Left ventricle myocardium inferior (tissue), 1 donor: ENCODE results near the gene GRPEL1. TPM values are rescaled to one million over a fixed set of nuclear protein-coding genes. Genes with fewer than 3 reads are reported as not detected.

Experiments
- DNase-seq: peaks from one replicate; pipeline ENCODE4 v3.0.0-alpha.2; 2020
- H3K27ac ChIP-seq: fragments of 200-600 bp; replicated peaks from 2 replicates; pipeline ENCODE4 v1.8.0; 2021
- H3K27me3 ChIP-seq: fragments of 200-600 bp; 2 replicates; pipeline ENCODE4 v1.8.0; 2021; ENCODE audit warnings: low read depth
- H3K36me3 ChIP-seq: fragments of 200-600 bp; 2 replicates; pipeline ENCODE4 v1.8.0; 2021
- H3K4me1 ChIP-seq: fragments of 200-600 bp; 2 replicates; pipeline ENCODE4 v1.8.0; 2021
- H3K4me3 ChIP-seq: fragments of 200-600 bp; 2 replicates; pipeline ENCODE4 v1.8.0; 2021; ENCODE audit warnings: mild to moderate bottlenecking, moderate library complexity
- H3K9me3 ChIP-seq: fragments of 200-600 bp; replicated peaks from 2 replicates; pipeline ENCODE4 v1.8.0; 2021
- CTCF ChIP-seq: fragments of 200-600 bp; IDR thresholded peaks from 2 replicates; pipeline ENCODE4 v1.8.0; 2021; ENCODE audit warnings: antibody characterized with exemption, mild to moderate bottlenecking, borderline replicate concordance
- intact Hi-C: fragments of 100-400 bp; cut with micrococcal nuclease; formaldehyde crosslinking; loops from one replicate; pipeline ENCODE4 v1.11.0; 2022
- total RNA-seq: library from RNA; stranded (reverse); fragmentation: NEBNext Ultra II Directional; extraction: Animal tissue kit (Norgen Biotek cat#: 25700); gene quantifications from one replicate; pipeline ENCODE4 v1.2.1, GENCODE V29; 2021
- donor health status: DM: no; HTN: yes; CAD: no; lungs with severe emphysema.

GRPEL1 gene
- total RNA-seq, 1 donor from 2014 or later, result 58.2 TPM

DNA sequence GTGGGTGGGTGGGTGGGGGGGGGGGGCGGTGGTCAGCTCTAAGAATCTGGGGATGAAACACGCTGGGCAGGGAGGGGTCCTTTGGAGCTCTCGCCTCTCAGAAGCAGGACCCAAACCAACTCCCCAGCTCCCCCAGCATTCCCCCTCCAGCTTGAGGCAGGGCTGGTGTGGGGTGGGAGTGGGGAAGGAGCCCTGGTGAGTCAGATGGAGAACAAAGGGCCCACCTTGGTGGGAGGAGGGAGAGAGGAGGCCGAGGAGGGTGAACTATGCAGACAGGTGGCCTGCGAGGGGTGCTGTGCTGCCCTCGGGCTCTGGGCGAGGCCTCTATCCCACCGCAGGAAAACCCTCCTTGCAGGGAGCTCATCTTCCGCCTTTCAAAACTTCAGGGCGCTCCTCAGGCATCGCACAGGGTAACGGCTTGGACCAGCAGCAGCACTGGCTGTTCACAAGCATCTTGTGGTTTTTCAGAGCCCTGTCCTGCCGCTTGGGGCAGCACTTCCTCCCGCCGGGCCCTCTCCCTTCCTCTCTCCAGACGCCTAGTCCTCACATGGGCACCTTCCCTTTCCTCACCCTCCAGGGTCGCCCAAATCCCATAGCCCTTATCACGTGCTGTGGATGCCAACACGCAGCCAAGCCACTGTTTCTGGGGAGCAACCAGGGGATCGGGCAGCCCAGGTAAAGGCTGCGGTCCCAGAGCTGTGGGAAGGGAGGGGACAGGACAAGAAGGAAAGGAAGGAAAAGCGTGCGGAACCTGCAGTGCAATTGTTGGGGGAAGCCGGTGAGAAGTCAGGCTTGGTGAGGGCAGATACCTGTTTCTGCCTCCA is 34.0 kb upstream of the GRPEL1 start:
- Histone ChIP-seq H3K27ac (peak overlapping the region; percentile 86), H3K4me1 (peaks cover 24% of the 10 kb centered on the region), H3K9me3 (no peaks in the 10 kb centered on the region), H3K27me3 (no peaks in the 10 kb centered on the region), H3K36me3 (no peaks in the 10 kb centered on the region), H3K4me3 (peak overlapping the region; percentile 76)
- intact Hi-C loops, result no loop called here
- TF ChIP-seq CTCF, result peak; percentile 86
- peak; percentile 71 for DNase-seq

- Histone ChIP-seq H3K4me3 (no peak overlapping the region), H3K27ac (no peak overlapping the region)
- intact Hi-C loops, result no loop called here
Measured at GRCh38 chr4:7096236-7096635, 28.4 kb upstream of the GRPEL1 start.

GRCh38 chr4:7095611-7096155 is 27.8 kb upstream of the GRPEL1 start:
- DNase-seq, result no peak
- intact Hi-C loops, result no loop called here
- no peak for TF ChIP-seq CTCF
- H3K4me1 ChIP-seq, result no peaks in the 10 kb centered on the region
- H3K27ac ChIP-seq, result no peak overlapping the region
- no peak overlapping the region for H3K4me3 ChIP-seq
- H3K9me3 ChIP-seq, result no peaks in the 10 kb centered on the region
- H3K27me3 ChIP-seq, result no peaks in the 10 kb centered on the region
- H3K36me3 ChIP-seq, result no peaks in the 10 kb centered on the region

More at GRCh38 chr4:7096236-7096635, 28.4 kb upstream of the GRPEL1 start:
- no peaks in the 10 kb centered on the region for H3K27me3 ChIP-seq
- no peaks in the 10 kb centered on the region for H3K36me3 ChIP-seq
- TF ChIP-seq CTCF, result no peak
- H3K4me1 ChIP-seq, result no peaks in the 10 kb centered on the region
- H3K9me3 ChIP-seq, result no peaks in the 10 kb centered on the region
- no peak for DNase-seq

- TF ChIP-seq CTCF, result no peak
- no peaks in the 10 kb centered on the region for H3K27me3 ChIP-seq
- no peak overlapping the region for H3K27ac ChIP-seq
- intact Hi-C loops, result no loop called here
- H3K4me1 ChIP-seq, result no peaks in the 10 kb centered on the region
- DNase-seq, result no peak
- no peaks in the 10 kb centered on the region for H3K36me3 ChIP-seq
- H3K9me3 ChIP-seq, result no peaks in the 10 kb centered on the region
- no peak overlapping the region for H3K4me3 ChIP-seq
Measured at GRCh38 chr4:7094916-7095315, 27.1 kb upstream of the GRPEL1 start.

DNA sequence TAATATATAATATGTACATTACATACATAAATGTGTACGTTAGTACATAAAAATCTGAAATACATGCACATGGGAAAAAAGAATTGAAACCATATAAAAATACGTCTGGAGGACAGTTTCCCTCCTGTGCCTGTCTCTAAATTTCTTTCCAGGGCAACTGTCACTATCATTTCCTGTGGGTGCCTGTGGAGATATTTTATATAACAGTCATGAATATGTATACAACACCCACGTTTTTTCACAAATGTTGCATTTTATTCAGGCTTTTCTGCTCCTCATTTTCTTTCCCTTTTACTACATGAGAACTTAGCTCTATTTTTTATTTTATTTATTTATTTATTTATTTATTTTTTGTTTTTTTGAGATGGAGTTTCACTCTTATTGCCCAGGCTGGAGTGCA is 24.2 kb upstream of the GRPEL1 start:
- no peak for DNase-seq
- H3K4me1 ChIP-seq, result no peaks in the 10 kb centered on the region
- intact Hi-C loops, result no loop called here
- no peak for TF ChIP-seq CTCF
- no peak overlapping the region for H3K27ac ChIP-seq
- no peaks in the 10 kb centered on the region for H3K36me3 ChIP-seq
- no peak overlapping the region for H3K4me3 ChIP-seq
- no peaks in the 10 kb centered on the region for H3K27me3 ChIP-seq
- no peaks in the 10 kb centered on the region for H3K9me3 ChIP-seq
